Stimulated activated CD8-positive, alpha-beta memory T cell treated with anti-CD3 and anti-CD28 coated beads, Interleukin-4, amount 100 ng/mL, for 1 hour (primary cell): ENCODE measurements around the gene FHL5.
"Not testable (repeated sequence)": the region's sequence is repeated elsewhere in the genome, so short reads cannot be mapped to it uniquely, and the experiment has no call there.

Experiments
- DNase-seq, 2 donors: peaks; one replicate each; pipeline ENCODE4 v3.0.0-alpha.2; 2020; ENCODE audit warnings: low read depth in 2 of 2, low spot score in 1 of 2

Gene FHL5

GRCh38 chr6:96562886-96563285, at the start of gene FHL5:
FHL5 (plus strand) TSS chr6:96563128; CDS start chr6:96603614, 40,486 bp downstream.
- no peak for DNase-seq

GRCh38 chr6:96520171-96521115, 42.5 kb upstream of the FHL5 start:
- no peak for DNase-seq

- DNase-seq = no peak
Measured at GRCh38 chr6:96521306-96521643, 41.7 kb upstream of the FHL5 start.

- peak; percentile 83 to 88 for DNase-seq
Measured at GRCh38 chr6:96521644-96522464, 41.1 kb upstream of the FHL5 start, which contains the start of gene UFL1. UFL1 (plus strand) TSS chr6:96521806; CDS start chr6:96521874, 68 bp downstream.

- no peak for DNase-seq
Measured at GRCh38 chr6:96522465-96523009, 40.4 kb upstream of the FHL5 start.

- no peak for DNase-seq
Measured at GRCh38 chr6:96528193-96528592, 34.7 kb upstream of the FHL5 start.

- no peak for DNase-seq
Measured at GRCh38 chr6:96532399-96532798, 30.5 kb upstream of the FHL5 start.

GRCh38 chr6:96537726-96538125, 25.2 kb upstream of the FHL5 start:
- DNase-seq = no peak

GRCh38 chr6:96542702-96543101, 20.2 kb upstream of the FHL5 start:
- no peak for DNase-seq

GRCh38 chr6:96545882-96546281, 17.0 kb upstream of the FHL5 start:
- DNase-seq = no peak

- no peak for DNase-seq
Measured at GRCh38 chr6:96547654-96548053, 15.3 kb upstream of the FHL5 start.

GRCh38 chr6:96554558-96554957, 8.4 kb upstream of the FHL5 start:
- DNase-seq = no peak

GRCh38 chr6:96559740-96560139, 3.2 kb upstream of the FHL5 start:
- not testable (repeated sequence) for DNase-seq

- DNase-seq = no peak
Measured at GRCh38 chr6:96563853-96564252, 925 bp downstream of the FHL5 start.

- no peak for DNase-seq
Measured at GRCh38 chr6:96570053-96570452, 7.1 kb downstream of the FHL5 start.

- DNase-seq = no peak
Measured at GRCh38 chr6:96571551-96571950, 8.6 kb downstream of the FHL5 start.

GRCh38 chr6:96575359-96575758, 12.4 kb downstream of the FHL5 start:
- no peak for DNase-seq

- no peak for DNase-seq
Measured at GRCh38 chr6:96576221-96576620, 13.3 kb downstream of the FHL5 start.

- DNase-seq = no peak
Measured at GRCh38 chr6:96582021-96582420, 19.1 kb downstream of the FHL5 start.

- DNase-seq = no peak
Measured at GRCh38 chr6:96582436-96582835, 19.5 kb downstream of the FHL5 start.

- DNase-seq = no peak
Measured at GRCh38 chr6:96604420-96604819, 41.5 kb downstream of the FHL5 start.

- DNase-seq = no peak
Measured at GRCh38 chr6:96608074-96608473, 45.1 kb downstream of the FHL5 start.
